Thoracic aorta (tissue), 2 donors: ENCODE data around the gene MLLT1. TPM values are rescaled to one million over a fixed set of nuclear protein-coding genes. Genes with fewer than 3 reads are reported as not detected.

ENCODE experiments used
- ATAC-seq: fragments of 150-250 bp; one replicate; pipeline ENCODE4 v1.8.0; 2017; ENCODE audit warnings: low read depth; ENCODE audit not compliant: insufficient number of reproducible peaks, low FRiP score
- DNase-seq: peaks from one replicate; pipeline ENCODE4 v3.0.0-alpha.2; 2020; ENCODE audit warnings: low spot score
- H3K27ac ChIP-seq, 2 donors: fragments of 200-600 bp; sonication (generic); 1 replicate in 1 of 2; 2 replicates in 1 of 2; pipeline ENCODE4 v1.5.1; 2016; ENCODE audit warnings: mild to moderate bottlenecking in 2 of 2, moderate library complexity in 2 of 2
- H3K27me3 ChIP-seq: fragments of 200-600 bp; sonication (generic); replicated peaks from 2 replicates; pipeline ENCODE4 v1.6.0; 2016; ENCODE audit warnings: mild to moderate bottlenecking; ENCODE audit not compliant: insufficient read depth
- H3K36me3 ChIP-seq: fragments of 200-600 bp; sonication (generic); one replicate; pipeline ENCODE4 v1.5.1; 2016
- H3K4me1 ChIP-seq, 2 donors: fragments of 200-600 bp; sonication (generic); 1 replicate in 1 of 2; 2 replicates in 1 of 2; pipeline versions ENCODE4 v1.5.1 to v1.6.0; 2016; ENCODE audit warnings: low read depth in 2 of 2, mild to moderate bottlenecking in 1 of 2; ENCODE audit not compliant: control insufficient read depth in 1 of 2
- H3K4me3 ChIP-seq: fragments of 200-600 bp; sonication (generic); 2 replicates; pipeline ENCODE4 v1.5.1; 2016; ENCODE audit warnings: mild to moderate bottlenecking
- H3K9me3 ChIP-seq: fragments of 200-600 bp; sonication (generic); 2 replicates; pipeline ENCODE4 v1.5.1; 2016
- CTCF ChIP-seq: fragments of 200-600 bp; sonication (generic); IDR thresholded peaks from one replicate; pipeline ENCODE4 v1.5.1; 2019; ENCODE audit warnings: antibody characterized with exemption
- total RNA-seq, 2 donors: library from RNA; depleted of rRNA; stranded (reverse); fragments of >200 nt; gene quantifications; one replicate each; pipeline versions ENCODE4 v1.1.0 to v1.2.3, GENCODE V29; 2016

The MLLT1 gene
- total RNA-seq, 2 donors from 2014 or later, result 23.0 to 31.4 TPM

GRCh38 chr19:6279620-6279930 lies 200 bp downstream of the MLLT1 start:
- ATAC-seq, result no peak
- DNase-seq, result no peak
- no peak for TF ChIP-seq CTCF
- Histone ChIP-seq H3K27ac (peak overlapping the region; percentile 72 to 76), H3K4me3 (peak overlapping the region; percentile 92), H3K36me3 (no peaks in the 10 kb centered on the region), H3K9me3 (no peaks in the 10 kb centered on the region), H3K27me3 (no peaks in the 10 kb centered on the region), H3K4me1 (peaks cover 35 to 45% of the 10 kb centered on the region in 2 donors)

GRCh38 chr19:6278740-6279619 lies 795 bp downstream of the MLLT1 start:
- H3K9me3 ChIP-seq, result no peaks in the 10 kb centered on the region
- TF ChIP-seq CTCF, result no peak
- no peaks in the 10 kb centered on the region for H3K36me3 ChIP-seq
- no peaks in the 10 kb centered on the region for H3K27me3 ChIP-seq
- peak overlapping the region; percentile 72 to 76 for H3K27ac ChIP-seq
- DNase-seq (no peak), ATAC-seq (no peak)
- H3K4me1 ChIP-seq, result peaks cover 40 to 51% of the 10 kb centered on the region in 2 donors
- peak overlapping the region; percentile 92 for H3K4me3 ChIP-seq

GRCh38 chr19:6278051-6278450 lies 1.7 kb downstream of the MLLT1 start:
- Histone ChIP-seq H3K36me3 (no peaks in the 10 kb centered on the region), H3K9me3 (no peaks in the 10 kb centered on the region), H3K27me3 (no peaks in the 10 kb centered on the region), H3K4me1 (peaks cover 44 to 58% of the 10 kb centered on the region in 2 donors), H3K4me3 (no peak overlapping the region), H3K27ac (peak overlapping the region in 1 of 2 donors; percentile 12)
- ATAC-seq (no peak), DNase-seq (no peak)
- no peak for TF ChIP-seq CTCF

GRCh38 chr19:6276447-6276846 lies 3.3 kb downstream of the MLLT1 start:
- Histone ChIP-seq H3K27ac (peak overlapping the region; percentile 6 to 62), H3K9me3 (no peaks in the 10 kb centered on the region), H3K4me1 (peaks cover 59 to 73% of the 10 kb centered on the region in 2 donors), H3K27me3 (no peaks in the 10 kb centered on the region), H3K4me3 (peak overlapping the region; percentile 15), H3K36me3 (no peaks in the 10 kb centered on the region)
- ATAC-seq, result no peak
- TF ChIP-seq CTCF, result no peak
- peak; percentile 58 for DNase-seq

GRCh38 chr19:6275170-6275744 lies 4.5 kb downstream of the MLLT1 start:
- Histone ChIP-seq H3K4me1 (peaks cover 66 to 81% of the 10 kb centered on the region in 2 donors), H3K9me3 (no peaks in the 10 kb centered on the region)

More at GRCh38 chr19:6275170-6275744, 4.5 kb downstream of the MLLT1 start:
- no peaks in the 10 kb centered on the region for H3K27me3 ChIP-seq
- DNase-seq (no peak), ATAC-seq (no peak)
- H3K4me3 ChIP-seq, result no peak overlapping the region
- H3K36me3 ChIP-seq, result no peaks in the 10 kb centered on the region
- no peak for TF ChIP-seq CTCF
- peak overlapping the region; percentile 94 for H3K27ac ChIP-seq
